Fibroblast of the aortic adventitia (primary cell): ENCODE measurements around the gene ZNF418. TPM values are rescaled to one million over a fixed set of nuclear protein-coding genes. Genes with fewer than 3 reads are reported as not detected.

Experiments used
- DNase-seq: peaks from one replicate; pipeline ENCODE4 v3.0.0-alpha.2; 2010; ENCODE audit warnings: low read depth
- H3K4me3 ChIP-seq: 2 replicates; pipeline ENCODE4 v1.5.1; 2011; ENCODE audit warnings: low read depth, mild to moderate bottlenecking, control low read depth, low read length, moderate library complexity
- total RNA-seq: library from RNA; depleted of rRNA; stranded (reverse); fragments of >200 nt; gene quantifications from 2 replicates; pipeline ENCODE4 v1.2.3, GENCODE V29; 2012; ENCODE audit warnings: low replicate concordance
- TF ChIP-seq, protein P1 (sequence below): IDR thresholded peaks from 2 replicates; pipeline ENCODE4 v1.5.1; 2011; ENCODE audit warnings: mild to moderate bottlenecking, low read length, control low read depth, inconsistent platforms; ENCODE audit not compliant: insufficient read depth

Gene ZNF418
- 3.6 and 13.6 TPM in 2 replicates for total RNA-seq

DNA sequence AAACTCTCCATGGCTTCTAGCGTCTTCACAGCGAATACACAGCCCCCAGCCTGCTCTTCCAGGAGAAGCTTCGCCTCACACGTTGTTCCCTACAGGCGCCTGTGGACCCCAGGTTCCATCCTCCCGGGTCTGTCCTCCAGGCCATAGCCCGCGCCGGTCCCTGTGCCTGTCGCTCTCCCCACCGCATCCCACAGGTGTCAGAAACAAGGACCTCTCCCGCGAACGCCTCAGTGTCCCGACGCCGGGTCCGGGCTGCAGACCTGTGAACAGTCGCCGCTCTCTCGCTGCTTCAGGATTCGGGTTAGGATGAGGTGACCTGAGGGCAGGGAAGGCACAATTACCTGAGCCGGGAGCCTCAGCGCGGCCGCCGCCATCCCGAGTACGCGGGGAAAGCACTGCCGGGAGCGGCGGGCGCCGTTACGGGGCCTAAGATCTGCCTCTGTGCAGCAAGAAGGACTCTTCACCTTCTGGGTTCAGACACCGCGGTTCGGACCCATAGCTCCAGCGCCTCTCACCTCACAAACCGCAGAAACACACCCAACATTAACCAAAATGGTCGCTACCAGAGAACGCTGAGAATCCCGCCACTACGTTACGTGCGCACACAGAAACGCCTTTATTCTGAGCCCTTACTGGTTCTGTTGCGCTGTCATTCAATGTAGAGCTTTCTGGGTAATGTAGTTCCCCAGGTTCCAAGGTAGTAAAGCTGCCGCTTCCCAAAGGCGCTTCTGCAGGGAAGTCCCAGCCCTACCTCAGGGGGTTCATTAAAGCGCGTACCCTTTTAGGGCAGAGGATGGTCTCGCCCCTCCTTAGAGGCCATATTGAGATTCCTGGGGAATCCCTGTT, at the start of gene ZNF418:
ZNF418 (minus strand) TSS at position 583 of the 846 bp plus-strand sequence. CDS start 1,580 bp downstream, outside the sequence.
- peak; percentile 87 for DNase-seq
- peak within 1 kb of the TSS; percentile 87 for H3K4me3 ChIP-seq
- TF ChIP-seq, protein P1, sequence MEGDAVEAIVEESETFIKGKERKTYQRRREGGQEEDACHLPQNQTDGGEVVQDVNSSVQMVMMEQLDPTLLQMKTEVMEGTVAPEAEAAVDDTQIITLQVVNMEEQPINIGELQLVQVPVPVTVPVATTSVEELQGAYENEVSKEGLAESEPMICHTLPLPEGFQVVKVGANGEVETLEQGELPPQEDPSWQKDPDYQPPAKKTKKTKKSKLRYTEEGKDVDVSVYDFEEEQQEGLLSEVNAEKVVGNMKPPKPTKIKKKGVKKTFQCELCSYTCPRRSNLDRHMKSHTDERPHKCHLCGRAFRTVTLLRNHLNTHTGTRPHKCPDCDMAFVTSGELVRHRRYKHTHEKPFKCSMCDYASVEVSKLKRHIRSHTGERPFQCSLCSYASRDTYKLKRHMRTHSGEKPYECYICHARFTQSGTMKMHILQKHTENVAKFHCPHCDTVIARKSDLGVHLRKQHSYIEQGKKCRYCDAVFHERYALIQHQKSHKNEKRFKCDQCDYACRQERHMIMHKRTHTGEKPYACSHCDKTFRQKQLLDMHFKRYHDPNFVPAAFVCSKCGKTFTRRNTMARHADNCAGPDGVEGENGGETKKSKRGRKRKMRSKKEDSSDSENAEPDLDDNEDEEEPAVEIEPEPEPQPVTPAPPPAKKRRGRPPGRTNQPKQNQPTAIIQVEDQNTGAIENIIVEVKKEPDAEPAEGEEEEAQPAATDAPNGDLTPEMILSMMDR, result no peak

DNA sequence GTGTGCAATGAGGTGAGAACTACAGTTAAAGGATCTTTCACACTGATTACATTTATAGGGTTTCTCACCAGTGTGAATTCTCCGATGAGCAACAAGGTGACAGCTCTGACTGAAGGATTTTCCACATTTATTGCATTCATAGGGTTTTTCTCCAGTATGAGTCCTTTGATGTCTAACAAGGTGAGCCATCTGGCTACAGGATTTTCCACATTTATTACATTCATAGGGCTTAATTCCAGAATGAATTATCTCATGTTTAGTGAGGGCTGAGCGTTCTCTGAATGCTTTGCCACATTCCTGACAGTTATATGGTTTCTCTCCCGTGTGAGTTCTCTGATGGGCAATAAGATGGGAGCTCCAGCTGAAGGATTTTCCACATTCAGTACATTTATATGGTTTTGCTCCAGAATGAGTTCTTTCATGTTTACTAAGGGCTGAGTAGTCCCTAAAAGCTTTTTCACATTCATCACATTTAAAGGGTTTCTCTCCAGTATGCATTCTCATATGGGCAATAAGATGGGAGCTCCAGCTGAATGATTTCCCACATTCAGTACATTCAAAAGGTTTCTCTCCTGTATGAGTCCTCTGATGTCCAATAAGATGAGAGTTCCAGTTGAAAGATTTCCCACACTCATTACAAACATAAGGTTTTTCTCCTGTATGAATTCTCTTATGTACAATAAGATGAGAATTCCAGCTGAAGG, 43.5 kb upstream of the ZNF418 start:
- TF ChIP-seq, protein P1, result no peak
- DNase-seq, result peak; percentile 5

DNA sequence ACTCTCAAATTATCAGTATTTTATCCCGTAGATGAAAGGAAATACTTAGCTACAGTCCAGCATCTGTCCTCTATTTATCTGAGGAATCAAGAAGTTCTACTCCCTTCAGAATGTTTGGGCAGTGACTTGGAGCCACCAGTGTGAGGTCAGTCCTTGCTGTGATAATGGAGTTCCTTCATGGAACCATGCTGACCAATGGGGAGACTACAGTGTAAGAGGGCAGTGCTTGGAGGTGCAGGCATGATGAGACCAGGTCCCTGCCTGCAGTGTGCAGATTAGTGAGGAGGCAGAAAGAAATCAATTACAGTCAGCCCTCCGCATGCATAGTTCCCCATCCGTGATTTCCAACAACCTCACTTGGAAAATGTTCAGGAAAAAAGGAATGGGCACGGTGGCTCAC, 39.2 kb upstream of the ZNF418 start, which contains the start of gene C19orf18:
C19orf18 (minus strand) TSS at position 101 of the 400 bp plus-strand sequence. CDS start 102 bp downstream, outside the sequence.
- no peak within 1 kb of the TSS for H3K4me3 ChIP-seq
- DNase-seq, result no peak
- TF ChIP-seq, protein P1, result no peak

More for the DNA sequence above, 43.5 kb upstream of the ZNF418 start:
- no peak overlapping the region for H3K4me3 ChIP-seq

DNA sequence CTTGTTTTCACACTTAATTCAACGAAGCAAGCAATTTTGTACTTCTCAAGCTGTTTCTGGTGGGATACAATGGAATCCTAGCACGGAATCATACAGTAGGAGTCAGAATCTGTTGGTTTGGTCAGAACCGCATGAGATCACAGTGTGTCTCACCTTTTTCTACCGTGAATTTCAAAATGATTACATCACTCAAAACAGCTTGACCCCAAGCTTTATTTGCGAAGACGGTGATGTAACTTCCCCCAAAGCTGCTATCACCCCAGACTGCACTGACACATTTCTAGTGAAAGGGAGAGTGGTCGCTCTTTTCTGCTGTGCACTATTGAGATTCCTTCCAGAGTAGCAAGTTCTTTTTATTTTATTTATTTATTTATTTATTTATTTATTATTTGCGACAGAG, 29.6 kb upstream of the ZNF418 start:
- DNase-seq, result no peak
- H3K4me3 ChIP-seq, result no peak overlapping the region
- TF ChIP-seq, protein P1, result no peak

DNA sequence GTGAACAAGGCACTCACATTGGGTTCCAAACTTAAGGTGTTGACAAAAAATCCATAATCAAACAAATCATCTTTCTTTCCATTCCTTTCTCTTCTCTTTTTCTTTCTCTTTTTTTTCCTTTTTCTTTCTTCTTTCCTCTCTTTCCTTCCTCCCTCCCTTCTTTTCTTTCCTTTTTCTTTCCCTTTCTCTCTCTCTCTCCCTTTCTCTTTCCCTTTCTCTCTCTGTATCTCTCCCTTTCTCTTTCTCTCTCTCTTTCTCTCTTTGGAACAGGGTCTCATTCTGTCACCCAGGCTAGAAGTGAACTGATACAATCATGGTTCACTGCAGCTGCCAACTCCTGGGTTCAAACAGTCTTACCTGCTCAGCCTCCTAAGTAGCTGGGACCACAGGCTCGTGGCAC, 26.6 kb upstream of the ZNF418 start:
- no peak for DNase-seq
- TF ChIP-seq, protein P1, result no peak

DNA sequence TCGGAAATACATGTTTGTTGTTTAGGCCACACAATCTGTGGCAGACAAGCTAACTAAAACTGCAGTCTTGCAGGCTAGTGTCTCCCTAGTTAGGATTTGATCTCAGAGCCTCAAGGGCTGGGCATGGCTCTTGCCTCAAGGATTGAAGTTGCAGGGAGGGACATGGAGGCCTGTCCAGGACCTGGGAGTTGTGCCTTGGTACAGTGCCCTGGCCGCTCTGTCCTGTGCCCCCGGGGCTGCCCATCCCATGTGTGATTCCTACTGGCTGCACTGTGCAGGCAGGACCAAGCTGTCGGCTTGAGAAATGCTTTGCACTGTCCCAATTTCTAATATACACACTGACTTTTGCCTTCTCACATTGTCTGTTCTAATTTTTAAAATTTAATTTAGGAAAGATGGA, 19.8 kb upstream of the ZNF418 start:
- H3K4me3 ChIP-seq, result no peak overlapping the region
- TF ChIP-seq, protein P1, result no peak
- no peak for DNase-seq

More for the DNA sequence above, 26.6 kb upstream of the ZNF418 start:
- H3K4me3 ChIP-seq, result no peak overlapping the region
